Glutamatergic neuron (in vitro differentiated cells): Measurements from ENCODE around the gene PAX3. TPM values are rescaled to one million over a fixed set of nuclear protein-coding genes. Genes with fewer than 3 reads are reported as not detected.
A peak's percentile ranks its signal among the peaks of the same experiment; 100 is the strongest.

Source experiments
- DNase-seq: peaks from one replicate; pipeline ENCODE4 v3.0.0; 2022
- H3K27ac Mint-ChIP-seq: one replicate; pipeline ENCODE4 v1.8.0; 2020; ENCODE audit warnings: mild to moderate bottlenecking, mixed read lengths, inconsistent platforms; ENCODE audit not compliant: unreplicated experiment
- H3K27me3 Mint-ChIP-seq: one replicate; pipeline ENCODE4 v1.8.0; 2020; ENCODE audit warnings: mild to moderate bottlenecking, moderate library complexity, mixed read lengths, inconsistent platforms; ENCODE audit not compliant: unreplicated experiment
- H3K36me3 Mint-ChIP-seq: one replicate; pipeline ENCODE4 v1.8.0; 2020; ENCODE audit warnings: mild to moderate bottlenecking, mixed read lengths, inconsistent platforms; ENCODE audit not compliant: unreplicated experiment
- H3K4me1 Mint-ChIP-seq: one replicate; pipeline ENCODE4 v1.8.0; 2020; ENCODE audit warnings: mild to moderate bottlenecking, low read depth, mixed read lengths, inconsistent platforms; ENCODE audit not compliant: unreplicated experiment
- H3K4me3 Mint-ChIP-seq: one replicate; pipeline ENCODE4 v1.8.0; 2020; ENCODE audit warnings: mild to moderate bottlenecking, mixed read lengths, inconsistent platforms; ENCODE audit not compliant: unreplicated experiment
- H3K9me3 Mint-ChIP-seq: one replicate; pipeline ENCODE4 v1.8.0; 2020; ENCODE audit warnings: mild to moderate bottlenecking, moderate library complexity, mixed read lengths, inconsistent platforms; ENCODE audit not compliant: unreplicated experiment
- CTCF ChIP-seq: fragments of 200-600 bp; sonication (generic); IDR thresholded peaks from one replicate; pipeline ENCODE4 v1.5.0; 2021; ENCODE audit not compliant: partially characterized antibody, unreplicated experiment
- total RNA-seq: library from RNA; stranded (reverse); fragmentation: NEBNext Ultra II Directional; extraction: Animal tissue kit (Norgen Biotek cat#: 25700); gene quantifications from one replicate; pipeline ENCODE4 v1.2.1, GENCODE V29; 2021; ENCODE audit not compliant: unreplicated experiment

Gene PAX3
- total RNA-seq, 1 donor from 2014 or later, result 31.2 TPM

DNA sequence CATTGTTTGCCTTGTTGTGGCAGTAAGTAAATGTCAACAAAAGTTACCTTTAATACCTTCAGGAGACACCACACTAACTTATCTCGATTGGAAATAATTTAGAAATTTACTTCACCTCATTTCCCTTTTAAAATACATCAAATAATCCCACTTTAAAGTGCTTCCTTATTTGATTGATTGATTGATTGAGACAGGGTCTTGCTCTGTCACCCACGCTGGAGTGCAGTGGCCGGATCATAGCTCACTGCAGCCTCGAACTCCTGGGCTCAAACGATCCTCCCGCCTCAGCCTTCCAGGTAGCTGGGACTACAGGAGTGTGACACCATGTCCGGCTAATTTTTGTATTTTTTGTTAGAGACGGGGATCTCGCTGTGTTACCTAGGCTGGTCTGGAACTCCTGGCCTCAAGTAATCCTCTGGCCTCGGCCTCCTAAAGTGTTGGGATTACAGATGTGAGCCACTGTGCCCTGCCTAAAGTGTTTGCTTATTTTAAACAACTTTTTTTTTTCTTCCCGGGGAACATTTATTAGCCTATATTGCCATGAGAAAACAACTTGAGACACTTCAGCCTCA, 12.0 kb upstream of the PAX3 start:
- H3K36me3 Mint-ChIP-seq, result no peaks in the 10 kb centered on the region
- no peak for TF ChIP-seq CTCF
- H3K4me1 Mint-ChIP-seq, result peaks cover 12% of the 10 kb centered on the region
- no peak overlapping the region for H3K4me3 Mint-ChIP-seq
- peaks cover 46% of the 10 kb centered on the region for H3K27me3 Mint-ChIP-seq
- peaks cover 19% of the 10 kb centered on the region for H3K9me3 Mint-ChIP-seq
- H3K27ac Mint-ChIP-seq, result no peak overlapping the region
- DNase-seq, result no peak

DNA sequence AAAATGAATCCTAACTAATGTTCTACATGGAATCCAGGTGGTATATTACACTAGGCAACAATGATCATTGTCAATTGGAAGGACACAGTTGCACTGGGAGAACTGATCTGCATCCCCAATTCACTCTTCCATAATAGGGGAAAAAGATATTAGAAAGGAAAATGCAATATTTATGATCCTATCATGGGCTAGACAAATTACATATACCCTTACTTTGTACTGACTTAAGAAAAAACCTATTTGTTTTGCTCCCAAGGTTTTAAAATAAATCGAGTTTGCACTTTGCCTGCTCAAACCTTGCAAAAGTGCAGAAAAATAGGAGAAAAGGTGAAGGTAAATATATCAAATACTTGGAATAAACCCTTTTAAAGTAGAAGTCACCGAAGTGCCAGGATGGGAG, 11.0 kb upstream of the PAX3 start:
- Mint-ChIP-seq H3K4me3 (no peak overlapping the region), H3K4me1 (peaks cover 16% of the 10 kb centered on the region), H3K27me3 (peaks cover 53% of the 10 kb centered on the region), H3K9me3 (peaks cover 23% of the 10 kb centered on the region), H3K36me3 (peaks cover 6% of the 10 kb centered on the region), H3K27ac (no peak overlapping the region)
- TF ChIP-seq CTCF, result no peak
- no peak for DNase-seq

- no peak for DNase-seq
- H3K9me3 Mint-ChIP-seq, result peaks cover 23% of the 10 kb centered on the region
- TF ChIP-seq CTCF, result no peak
- H3K4me1 Mint-ChIP-seq, result peaks cover 16% of the 10 kb centered on the region
- H3K27me3 Mint-ChIP-seq, result peaks cover 56% of the 10 kb centered on the region
- peaks cover 7% of the 10 kb centered on the region for H3K36me3 Mint-ChIP-seq
- no peak overlapping the region for H3K4me3 Mint-ChIP-seq
- H3K27ac Mint-ChIP-seq, result no peak overlapping the region
Measured at GRCh38 chr2:222309361-222309760, 10.6 kb upstream of the PAX3 start.

DNA sequence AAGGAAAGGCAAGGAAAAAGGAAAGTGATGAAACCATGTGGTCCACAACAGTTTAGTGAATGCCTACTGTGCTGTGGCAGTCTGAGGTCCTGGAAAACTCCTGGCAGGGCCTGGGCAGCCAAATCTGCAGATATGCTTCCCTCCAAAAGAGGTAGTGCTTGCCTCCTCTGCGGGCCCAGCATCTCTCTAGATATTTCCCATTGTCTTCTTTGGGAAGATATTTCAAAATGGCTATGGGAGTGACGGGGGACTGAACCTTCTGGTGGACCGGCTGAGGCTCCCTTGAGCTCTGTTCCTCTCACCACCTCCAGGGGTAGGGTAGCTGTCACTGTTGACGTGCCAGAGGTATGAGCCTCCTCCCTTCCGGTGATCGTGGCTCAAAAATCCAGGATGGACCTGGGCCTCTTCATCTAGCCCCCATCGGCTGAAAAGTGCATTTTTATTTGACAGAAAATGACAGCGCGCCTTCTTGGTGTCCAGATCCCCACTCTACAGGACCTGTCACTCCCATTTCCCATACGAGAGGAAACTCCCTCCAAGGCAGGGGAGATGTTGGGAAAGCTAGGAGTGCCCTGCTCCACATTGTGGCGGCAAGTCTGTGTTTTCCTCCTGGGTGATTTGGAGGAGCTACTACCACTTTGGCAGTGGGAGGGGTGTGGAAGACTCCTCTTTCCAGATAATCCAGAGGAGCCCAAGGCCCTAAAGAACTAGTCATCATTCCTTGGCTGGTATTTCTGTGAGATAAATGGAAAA, 9.4 kb upstream of the PAX3 start:
- Mint-ChIP-seq H3K27ac (no peak overlapping the region), H3K27me3 (peaks cover 58% of the 10 kb centered on the region), H3K4me1 (peaks cover 23% of the 10 kb centered on the region), H3K4me3 (no peak overlapping the region), H3K9me3 (peaks cover 24% of the 10 kb centered on the region), H3K36me3 (peaks cover 7% of the 10 kb centered on the region)
- no peak for DNase-seq
- TF ChIP-seq CTCF, result no peak

GRCh38 chr2:222307143-222307756, 8.5 kb upstream of the PAX3 start:
- H3K4me1 Mint-ChIP-seq, result peaks cover 22% of the 10 kb centered on the region

More at GRCh38 chr2:222307143-222307756, 8.5 kb upstream of the PAX3 start:
- Mint-ChIP-seq H3K27ac (no peak overlapping the region), H3K27me3 (peaks cover 59% of the 10 kb centered on the region), H3K36me3 (peaks cover 7% of the 10 kb centered on the region), H3K9me3 (peaks cover 21% of the 10 kb centered on the region), H3K4me3 (peak overlapping the region; percentile 79)
- no peak for TF ChIP-seq CTCF
- no peak for DNase-seq
